Neural cell (in vitro differentiated cells): ENCODE results near the gene RHBDF2. TPM values are rescaled to one million over a fixed set of nuclear protein-coding genes. Genes with fewer than 3 reads are reported as not detected.
"Not testable (repeated sequence)": the region's sequence is repeated elsewhere in the genome, so short reads cannot be mapped to it uniquely, and the experiment has no call there.

Experiments used
- H2AFZ ChIP-seq: fragments of 200-600, 300-800 bp; sonication (generic), shearing (Covaris generic); 2 replicates; pipeline ENCODE4 v1.6.0; 2014; ENCODE audit warnings: low read depth, mild to moderate bottlenecking, antibody characterized with exemption, low read length, moderate library complexity
- H3F3A ChIP-seq: fragments of 200-600 bp; shearing (Covaris generic); 2 replicates; pipeline ENCODE4 v1.6.1; 2016; ENCODE audit warnings: mild to moderate bottlenecking, moderate library complexity, mixed read lengths, antibody characterized with exemption, low read length; ENCODE audit not compliant: insufficient read depth, poor library complexity, severe bottlenecking
- H3K27ac ChIP-seq: fragments of 200-600, 300-800 bp; sonication (generic), shearing (Covaris generic); 2 replicates; pipeline ENCODE4 v1.5.1; 2014; ENCODE audit warnings: mild to moderate bottlenecking, low read length, moderate library complexity
- H3K27me3 ChIP-seq: fragments of 300-800, 200-600 bp; sonication (generic), shearing (Covaris generic); 2 replicates; pipeline ENCODE4 v1.6.0; 2014; ENCODE audit warnings: mild to moderate bottlenecking, low read depth, low read length, moderate library complexity; ENCODE audit not compliant: insufficient read depth
- H3K36me3 ChIP-seq: fragments of 300-800, 200-600 bp; sonication (generic), shearing (Covaris generic); 2 replicates; pipeline ENCODE4 v1.5.1; 2014; ENCODE audit warnings: mild to moderate bottlenecking, antibody characterized with exemption, low read length, moderate library complexity; ENCODE audit not compliant: insufficient read depth
- H3K4me2 ChIP-seq: fragments of 300-800, 200-600 bp; sonication (generic), shearing (Covaris generic); 2 replicates; pipeline ENCODE4 v1.6.0; 2014; ENCODE audit warnings: mild to moderate bottlenecking, low read length
- H3K4me3 ChIP-seq: fragments of 300-800, 200-600 bp; sonication (generic), shearing (Covaris generic); 2 replicates; pipeline ENCODE4 v1.5.1; 2014; ENCODE audit warnings: mild to moderate bottlenecking, low read length, moderate library complexity
- H3K79me2 ChIP-seq: fragments of 200-600 bp; shearing (Covaris generic); replicated peaks from 2 replicates; pipeline ENCODE4 v1.6.0; 2014; ENCODE audit warnings: mild to moderate bottlenecking, low read length, moderate library complexity; ENCODE audit not compliant: insufficient read depth
- H3K9ac ChIP-seq: fragments of 300-800, 200-600 bp; sonication (generic), shearing (Covaris generic); 2 replicates; pipeline ENCODE4 v1.6.1; 2016; ENCODE audit warnings: mild to moderate bottlenecking, low read length, mixed read lengths
- H3K9me2 ChIP-seq: fragments of 200-600 bp; shearing (Covaris generic); 2 replicates; pipeline ENCODE4 v1.6.1; 2016; ENCODE audit warnings: mild to moderate bottlenecking, low read length, mixed read lengths; ENCODE audit not compliant: insufficient read depth
- H3K9me3 ChIP-seq: fragments of 200-600, 300-800 bp; sonication (generic), shearing (Covaris generic); 2 replicates; pipeline ENCODE4 v1.6.1; 2016; ENCODE audit warnings: mild to moderate bottlenecking, mixed run types, low read length, moderate library complexity, mixed read lengths
- H4K20me1 ChIP-seq: fragments of 200-600 bp; shearing (Covaris generic); 2 replicates; pipeline ENCODE4 v1.6.1; 2016; ENCODE audit warnings: mild to moderate bottlenecking, mixed run types; ENCODE audit not compliant: insufficient read depth
- EP300 ChIP-seq: fragments of 450-650 bp; conservative IDR thresholded peaks from 2 replicates; pipeline ENCODE4 v1.6.1; 2014; ENCODE audit warnings: antibody characterized with exemption, mild to moderate bottlenecking, moderate library complexity; ENCODE audit not compliant: poor library complexity, severe bottlenecking
- EZH2 ChIP-seq: fragments of 200-600, 300-800 bp; shearing (Covaris generic), sonication (generic); IDR thresholded peaks from 2 replicates; pipeline ENCODE4 v1.6.1; 2014; ENCODE audit warnings: antibody characterized with exemption, low read length, borderline replicate concordance, mild to moderate bottlenecking; ENCODE audit not compliant: insufficient read depth, poor library complexity, severe bottlenecking
- MXI1 ChIP-seq: fragments of 450-650 bp; conservative IDR thresholded peaks from 2 replicates; pipeline ENCODE4 v1.6.1; 2014; ENCODE audit warnings: antibody characterized with exemption, mild to moderate bottlenecking; ENCODE audit not compliant: poor library complexity, severe bottlenecking
- POLR2AphosphoS5 ChIP-seq: IDR thresholded peaks from 2 replicates; pipeline ENCODE4 v1.6.1; 2012
- RAD21 ChIP-seq: fragments of 450-650 bp; conservative IDR thresholded peaks from 2 replicates; pipeline ENCODE4 v1.6.1; 2014; ENCODE audit warnings: antibody characterized with exemption, mild to moderate bottlenecking, moderate library complexity
- REST ChIP-seq: IDR thresholded peaks from 2 replicates; pipeline ENCODE4 v1.6.1; 2012; ENCODE audit warnings: borderline replicate concordance
- SMC3 ChIP-seq: fragments of 450-650 bp; conservative IDR thresholded peaks from 2 replicates; pipeline ENCODE4 v1.6.1; 2014; ENCODE audit warnings: antibody characterized with exemption, mild to moderate bottlenecking, moderate library complexity; ENCODE audit not compliant: poor library complexity
- TAF1 ChIP-seq: IDR thresholded peaks from 2 replicates; pipeline ENCODE4 v1.6.1; 2012; ENCODE audit warnings: low read depth
- polyA plus RNA-seq: library from polyadenylated mRNA; depleted of rRNA; stranded (reverse); fragments of >200 nt; gene quantifications from 2 replicates; pipeline ENCODE4 v1.2.3, GENCODE V29; 2014
- TF ChIP-seq, protein P1 (sequence below): fragments of 450-650 bp; IDR thresholded peaks from 2 replicates; pipeline ENCODE4 v1.5.1; 2014; ENCODE audit warnings: antibody characterized with exemption, mild to moderate bottlenecking, moderate library complexity; ENCODE audit not compliant: poor library complexity, severe bottlenecking

RHBDF2 gene
- polyA plus RNA-seq, 1 donor from 2014 or later: not detected

- H3K79me2 ChIP-seq: no peaks in the 10 kb centered on the region
- H3F3A ChIP-seq: no peaks in the 10 kb centered on the region
- H3K9me2 ChIP-seq: no peaks in the 10 kb centered on the region
- H3K9me3 ChIP-seq: no peaks in the 10 kb centered on the region
- H3K27ac ChIP-seq: no peak overlapping the region
- no peaks in the 10 kb centered on the region for H4K20me1 ChIP-seq
- H3K9ac ChIP-seq: no peak overlapping the region
- no peak overlapping the region for H2AFZ ChIP-seq
- H3K36me3 ChIP-seq: no peaks in the 10 kb centered on the region
- no peak overlapping the region for H3K4me2 ChIP-seq
- H3K27me3 ChIP-seq: no peaks in the 10 kb centered on the region
- H3K4me3 ChIP-seq: no peak overlapping the region
- no peak for TF ChIP-seq RAD21
- TF ChIP-seq, protein P1, sequence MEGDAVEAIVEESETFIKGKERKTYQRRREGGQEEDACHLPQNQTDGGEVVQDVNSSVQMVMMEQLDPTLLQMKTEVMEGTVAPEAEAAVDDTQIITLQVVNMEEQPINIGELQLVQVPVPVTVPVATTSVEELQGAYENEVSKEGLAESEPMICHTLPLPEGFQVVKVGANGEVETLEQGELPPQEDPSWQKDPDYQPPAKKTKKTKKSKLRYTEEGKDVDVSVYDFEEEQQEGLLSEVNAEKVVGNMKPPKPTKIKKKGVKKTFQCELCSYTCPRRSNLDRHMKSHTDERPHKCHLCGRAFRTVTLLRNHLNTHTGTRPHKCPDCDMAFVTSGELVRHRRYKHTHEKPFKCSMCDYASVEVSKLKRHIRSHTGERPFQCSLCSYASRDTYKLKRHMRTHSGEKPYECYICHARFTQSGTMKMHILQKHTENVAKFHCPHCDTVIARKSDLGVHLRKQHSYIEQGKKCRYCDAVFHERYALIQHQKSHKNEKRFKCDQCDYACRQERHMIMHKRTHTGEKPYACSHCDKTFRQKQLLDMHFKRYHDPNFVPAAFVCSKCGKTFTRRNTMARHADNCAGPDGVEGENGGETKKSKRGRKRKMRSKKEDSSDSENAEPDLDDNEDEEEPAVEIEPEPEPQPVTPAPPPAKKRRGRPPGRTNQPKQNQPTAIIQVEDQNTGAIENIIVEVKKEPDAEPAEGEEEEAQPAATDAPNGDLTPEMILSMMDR: no peak
- TF ChIP-seq EP300: no peak
- TF ChIP-seq EZH2: no peak
- no peak for TF ChIP-seq MXI1
- no peak for TF ChIP-seq TAF1
- no peak for TF ChIP-seq POLR2AphosphoS5
- no peak for TF ChIP-seq REST
- TF ChIP-seq SMC3: no peak
These were observed 10.6 kb upstream of the RHBDF2 start for GRCh38 chr17:76511668-76512365.

- H3K36me3 ChIP-seq: no peaks in the 10 kb centered on the region
- no peak overlapping the region for H3K4me2 ChIP-seq
- H4K20me1 ChIP-seq: no peaks in the 10 kb centered on the region
- no peaks in the 10 kb centered on the region for H3K9me2 ChIP-seq
- H3K27ac ChIP-seq: no peak overlapping the region
- no peak overlapping the region for H3K9ac ChIP-seq
- H3F3A ChIP-seq: no peaks in the 10 kb centered on the region
- no peaks in the 10 kb centered on the region for H3K9me3 ChIP-seq
- no peak overlapping the region for H2AFZ ChIP-seq
- H3K79me2 ChIP-seq: no peaks in the 10 kb centered on the region
- TF ChIP-seq EZH2: no peak
- TF ChIP-seq, protein P1: no peak
- no peak for TF ChIP-seq POLR2AphosphoS5
- TF ChIP-seq REST: no peak
- TF ChIP-seq RAD21: no peak
- no peak for TF ChIP-seq MXI1
- TF ChIP-seq SMC3: no peak
- TF ChIP-seq EP300: no peak
- no peak for TF ChIP-seq TAF1
- no peaks in the 10 kb centered on the region for H3K27me3 ChIP-seq
- no peak overlapping the region for H3K4me3 ChIP-seq
These were observed 9.6 kb upstream of the RHBDF2 start for GRCh38 chr17:76510831-76511244.

- H3K79me2 ChIP-seq, H3F3A ChIP-seq, H3K9me3 ChIP-seq, H3K27me3 ChIP-seq, H3K27ac ChIP-seq, H3K9me2 ChIP-seq, H4K20me1 ChIP-seq, H3K9ac ChIP-seq, H3K36me3 ChIP-seq, H3K4me3 ChIP-seq, H2AFZ ChIP-seq, H3K4me2 ChIP-seq: not testable (repeated sequence)
These were observed 7.3 kb upstream of the RHBDF2 start for GRCh38 chr17:76508472-76509063.
